GM18498 (cell line): ENCODE measurements around the gene POLR1H.

Experiments used
- ATAC-seq: cut with Tn5 transposase; IDR thresholded peaks from one replicate; pipeline ENCODE4 v1.9.1; 2021; ENCODE audit warnings: mild to moderate bottlenecking, moderate library complexity; ENCODE audit not compliant: unreplicated experiment

Gene POLR1H

GRCh38 chr6:30061858-30062458 is 893 bp downstream of the POLR1H start:
- ATAC-seq, result no peak

GRCh38 chr6:30062471-30063178 is 1.6 kb downstream of the POLR1H start:
- no peak for ATAC-seq

- ATAC-seq, result no peak
Measured at GRCh38 chr6:30063315-30063714, 2.2 kb downstream of the POLR1H start.

- ATAC-seq, result no peak
Measured at GRCh38 chr6:30066082-30066481, 5.0 kb downstream of the POLR1H start.

- ATAC-seq, result peak; percentile 96
Measured at GRCh38 chr6:30066577-30067459, 5.8 kb downstream of the POLR1H start, which contains the start of gene PPP1R11. PPP1R11 (plus strand) TSS chr6:30067198; CDS start chr6:30067411, 213 bp downstream.

- ATAC-seq, result no peak
Measured at GRCh38 chr6:30067460-30068139, 6.5 kb downstream of the POLR1H start.

GRCh38 chr6:30071081-30071818 is 10.2 kb downstream of the POLR1H start:
- no peak for ATAC-seq

GRCh38 chr6:30071858-30072257 is 10.8 kb downstream of the POLR1H start:
- ATAC-seq, result no peak

- ATAC-seq, result no peak
Measured at GRCh38 chr6:30073489-30074235, 12.6 kb downstream of the POLR1H start.

GRCh38 chr6:30074331-30075093 is 13.4 kb downstream of the POLR1H start:
- no peak for ATAC-seq

GRCh38 chr6:30075094-30075789 is 14.2 kb downstream of the POLR1H start, which contains the start of gene RNF39:
RNF39 (minus strand) TSS chr6:30075769; CDS start chr6:30075585, 184 bp downstream.
- no peak for ATAC-seq

- ATAC-seq, result no peak
Measured at GRCh38 chr6:30075790-30076732, 15.0 kb downstream of the POLR1H start.

GRCh38 chr6:30077218-30077617 is 16.2 kb downstream of the POLR1H start:
- no peak for ATAC-seq

- ATAC-seq, result no peak
Measured at GRCh38 chr6:30087876-30088275, 26.8 kb downstream of the POLR1H start.

GRCh38 chr6:30091577-30092381 is 30.7 kb downstream of the POLR1H start:
- no peak for ATAC-seq

GRCh38 chr6:30092852-30093543 is 31.9 kb downstream of the POLR1H start:
- no peak for ATAC-seq
